Measurements from ENCODE around the gene STRA6.

The STRA6 gene

GRCh38 chr15:74226761-74227540 is 24.4 kb upstream of the STRA6 start:
- DNase-seq = peak; percentile 34 to 80

DNA sequence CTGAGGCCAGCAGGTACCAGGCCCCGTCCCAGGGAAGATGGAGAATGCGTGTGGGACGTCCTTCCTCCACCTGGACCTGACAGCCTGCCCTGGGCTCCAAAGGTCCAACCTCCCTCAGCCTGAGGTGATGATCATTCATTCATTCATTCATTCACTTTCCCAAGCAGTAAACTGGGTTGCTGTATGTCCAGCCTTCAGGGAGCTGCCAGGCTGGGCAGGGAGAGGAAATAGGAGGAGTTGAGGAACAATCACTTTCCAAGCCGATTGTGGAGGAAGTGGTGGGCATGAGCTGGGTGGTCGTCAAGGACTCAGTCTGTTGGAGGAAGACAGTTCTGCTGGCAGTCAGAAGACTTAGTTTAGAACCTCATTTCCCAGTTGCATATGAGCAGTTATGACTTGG is 23.3 kb upstream of the STRA6 start:
- DNase-seq = no peak

GRCh38 chr15:74222240-74223119 is 19.9 kb upstream of the STRA6 start:
- peak in 1 of 2 experiments; percentile 33 for DNase-seq

- DNase-seq = no peak
These were observed 19.0 kb upstream of the STRA6 start for GRCh38 chr15:74221399-74222239.

GRCh38 chr15:74220475-74221248 is 18.1 kb upstream of the STRA6 start:
- no peak for DNase-seq

DNA sequence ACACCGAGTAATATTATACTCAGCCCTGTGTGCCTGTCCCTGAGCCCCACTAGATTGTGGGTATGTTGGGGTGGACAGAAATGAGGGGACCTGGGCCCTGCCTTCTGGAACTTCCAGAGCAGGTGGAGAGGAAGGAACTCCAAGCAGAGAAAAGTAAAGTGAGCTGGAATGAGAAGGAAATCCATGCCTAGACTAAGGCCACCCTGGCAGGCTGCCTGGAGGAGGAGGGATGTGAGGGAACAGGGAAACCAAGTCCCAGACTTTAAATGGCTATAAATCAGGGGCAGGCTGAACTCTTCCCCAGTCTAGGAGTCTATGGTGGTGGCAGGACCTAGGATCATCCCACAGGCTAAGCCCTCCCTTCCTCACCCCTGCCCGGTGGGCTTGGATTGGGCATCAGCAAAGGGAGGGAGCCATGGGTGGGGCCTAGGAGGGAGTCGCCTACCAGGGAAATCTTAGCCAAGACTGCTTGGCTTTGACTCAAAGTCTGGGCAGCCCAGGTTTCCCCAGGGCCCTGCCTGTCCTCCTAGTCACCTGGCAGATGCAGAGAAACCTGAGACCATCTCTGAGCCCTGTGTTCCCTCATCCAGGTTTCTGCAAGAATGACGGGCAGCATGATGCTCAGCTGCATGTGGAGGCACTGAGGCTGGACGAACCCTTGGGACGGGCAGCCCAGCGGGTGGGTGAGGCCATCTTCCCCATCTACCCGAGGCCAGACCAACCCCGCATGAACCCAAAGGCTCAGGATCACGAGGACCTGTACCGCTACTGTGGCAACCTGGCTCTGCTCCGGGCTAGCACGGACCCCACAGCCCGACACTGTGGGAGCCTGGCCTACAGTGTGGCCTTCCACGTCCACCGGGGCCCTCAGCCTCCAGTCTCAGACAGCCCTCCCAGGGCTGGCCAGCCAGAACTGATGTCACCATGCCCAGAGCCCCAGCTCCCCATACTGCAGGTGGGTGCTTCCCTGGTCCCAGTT is 15.6 kb upstream of the STRA6 start:
- DNase-seq = no peak

GRCh38 chr15:74216949-74217348 is 14.4 kb upstream of the STRA6 start:
- DNase-seq = no peak

DNA sequence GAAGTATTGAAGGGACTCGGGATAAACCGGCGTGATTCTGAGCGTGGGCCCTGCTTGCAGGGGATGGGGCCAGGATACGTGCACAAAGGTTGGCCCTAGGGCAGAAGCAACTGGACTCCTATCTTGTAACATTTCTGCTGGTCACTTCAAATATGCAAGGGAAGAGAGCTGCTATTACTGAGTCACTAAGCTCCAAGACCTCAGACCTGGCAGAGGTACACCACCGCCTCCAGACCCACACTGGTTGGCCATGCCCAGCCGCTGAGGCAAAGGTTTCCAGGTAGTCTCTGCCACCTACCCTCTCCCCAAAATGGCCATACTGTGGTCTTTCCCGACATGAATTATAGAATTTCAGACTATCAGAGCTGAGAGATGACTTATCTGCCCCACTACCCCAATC is 13.4 kb upstream of the STRA6 start:
- DNase-seq = no peak

DNA sequence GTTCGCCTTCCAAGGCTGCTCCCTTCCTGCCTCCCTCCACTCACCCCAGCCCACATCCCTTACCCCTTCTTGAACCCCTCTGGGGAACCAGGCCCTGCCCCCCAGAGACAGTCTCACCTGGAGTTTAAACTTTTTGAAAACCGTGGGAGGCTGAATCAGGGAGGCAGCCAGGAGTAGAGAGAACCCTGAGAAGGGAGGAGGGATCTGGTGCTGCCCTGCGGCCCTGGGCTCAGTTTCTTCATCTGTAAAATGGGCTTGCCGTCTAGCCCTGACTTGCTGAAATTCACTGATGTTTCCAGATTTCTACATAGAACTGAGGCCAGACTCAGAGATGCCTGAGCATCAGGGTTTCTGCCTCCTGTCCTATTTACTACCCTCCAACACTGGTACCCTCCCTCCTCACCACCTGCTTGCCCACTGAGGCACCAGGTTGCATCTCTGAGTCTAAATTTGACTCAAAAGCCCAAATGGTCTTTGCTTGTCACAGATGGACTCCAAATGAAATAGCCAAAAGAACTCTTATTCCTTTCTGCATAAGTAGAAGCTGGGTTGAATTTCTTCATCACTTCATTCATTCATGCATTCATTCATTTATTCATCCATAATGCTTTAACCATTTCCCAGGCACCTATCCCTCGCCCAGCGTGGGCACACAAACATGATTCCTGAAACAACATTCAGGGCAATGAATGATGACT is 11.9 kb upstream of the STRA6 start:
- DNase-seq = no peak

GRCh38 chr15:74213858-74214284 is 11.3 kb upstream of the STRA6 start:
- DNase-seq = peak in 1 of 2 experiments; percentile 8

DNA sequence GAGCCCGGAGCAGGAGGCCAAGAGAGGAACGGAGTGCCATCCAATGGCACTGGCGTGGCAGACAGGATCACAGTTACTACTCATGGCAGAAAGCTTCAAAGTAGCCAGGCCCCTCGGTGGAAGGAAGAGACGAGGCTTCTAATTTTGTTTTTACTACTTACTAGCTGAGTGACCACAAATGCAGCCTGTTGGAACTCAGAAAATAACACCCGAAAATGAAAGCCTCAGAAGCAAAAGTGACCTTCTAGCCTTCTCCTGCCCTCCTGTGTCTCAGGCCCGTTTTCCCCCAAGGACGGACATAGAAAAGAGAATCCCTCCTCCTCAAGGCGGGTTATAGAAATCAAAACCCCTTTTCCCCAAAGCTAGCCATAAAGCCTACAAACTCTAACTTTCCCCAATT is 9.9 kb upstream of the STRA6 start:
- DNase-seq = no peak

- no peak for DNase-seq
These were observed 9.1 kb upstream of the STRA6 start for GRCh38 chr15:74211656-74212055.

GRCh38 chr15:74210729-74211128 is 8.1 kb upstream of the STRA6 start:
- DNase-seq = no peak

DNA sequence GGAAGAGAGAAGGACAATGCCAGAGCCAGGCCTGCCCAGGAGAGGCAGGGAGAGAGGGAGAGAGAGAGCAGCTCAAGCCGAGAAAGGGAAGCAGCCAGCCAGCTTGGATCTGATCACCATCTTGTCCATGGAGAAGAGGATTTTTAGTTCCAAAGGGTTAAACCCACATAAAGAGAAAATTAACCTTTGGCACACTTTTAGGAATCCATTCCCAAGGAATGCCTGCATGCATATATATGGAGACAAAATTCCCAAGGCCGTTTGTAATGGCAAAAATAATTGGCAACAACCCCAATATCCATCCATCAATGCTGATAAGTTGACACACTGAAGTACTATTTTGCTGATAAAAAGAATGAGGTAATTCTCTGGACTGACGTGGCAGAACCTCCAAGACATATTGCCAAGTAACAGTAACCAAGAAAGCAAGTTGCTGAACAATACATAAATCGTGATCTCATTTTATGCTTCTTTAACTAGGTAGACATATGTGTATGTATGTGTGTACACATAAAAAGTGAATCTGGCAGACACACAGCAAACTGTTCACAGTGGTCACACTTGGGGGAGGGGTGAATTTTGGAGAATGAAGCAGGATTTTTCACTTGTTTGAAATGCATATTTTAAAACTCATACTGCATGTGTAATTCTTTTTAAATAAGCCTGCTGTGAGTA is 7.5 kb upstream of the STRA6 start:
- peak; percentile 51 to 82 for DNase-seq

- DNase-seq = no peak
These were observed 7.0 kb upstream of the STRA6 start for GRCh38 chr15:74209560-74209958.

GRCh38 chr15:74208901-74209559 is 6.4 kb upstream of the STRA6 start:
- DNase-seq = no peak

- no peak for DNase-seq
These were observed 5.9 kb upstream of the STRA6 start for GRCh38 chr15:74208496-74208895.

GRCh38 chr15:74207652-74208440 is 5.3 kb upstream of the STRA6 start:
- peak; percentile 20 to 72 for DNase-seq
